Neural cell (in vitro differentiated cells): Measurements from ENCODE around the gene ANO1. TPM values are rescaled to one million over a fixed set of nuclear protein-coding genes. Genes with fewer than 3 reads are reported as not detected.

Experiments used
- H2AFZ ChIP-seq: fragments of 200-600, 300-800 bp; sonication (generic), shearing (Covaris generic); 2 replicates; pipeline ENCODE4 v1.6.0; 2014; ENCODE audit warnings: low read depth, mild to moderate bottlenecking, antibody characterized with exemption, low read length, moderate library complexity
- H3F3A ChIP-seq: fragments of 200-600 bp; shearing (Covaris generic); 2 replicates; pipeline ENCODE4 v1.6.1; 2016; ENCODE audit warnings: mild to moderate bottlenecking, moderate library complexity, mixed read lengths, antibody characterized with exemption, low read length; ENCODE audit not compliant: insufficient read depth, poor library complexity, severe bottlenecking
- H3K27ac ChIP-seq: fragments of 200-600, 300-800 bp; sonication (generic), shearing (Covaris generic); 2 replicates; pipeline ENCODE4 v1.5.1; 2014; ENCODE audit warnings: mild to moderate bottlenecking, low read length, moderate library complexity
- H3K27me3 ChIP-seq: fragments of 300-800, 200-600 bp; sonication (generic), shearing (Covaris generic); 2 replicates; pipeline ENCODE4 v1.6.0; 2014; ENCODE audit warnings: mild to moderate bottlenecking, low read depth, low read length, moderate library complexity; ENCODE audit not compliant: insufficient read depth
- H3K36me3 ChIP-seq: fragments of 300-800, 200-600 bp; sonication (generic), shearing (Covaris generic); 2 replicates; pipeline ENCODE4 v1.5.1; 2014; ENCODE audit warnings: mild to moderate bottlenecking, antibody characterized with exemption, low read length, moderate library complexity; ENCODE audit not compliant: insufficient read depth
- H3K4me2 ChIP-seq: fragments of 300-800, 200-600 bp; sonication (generic), shearing (Covaris generic); 2 replicates; pipeline ENCODE4 v1.6.0; 2014; ENCODE audit warnings: mild to moderate bottlenecking, low read length
- H3K4me3 ChIP-seq: fragments of 300-800, 200-600 bp; sonication (generic), shearing (Covaris generic); 2 replicates; pipeline ENCODE4 v1.5.1; 2014; ENCODE audit warnings: mild to moderate bottlenecking, low read length, moderate library complexity
- H3K79me2 ChIP-seq: fragments of 200-600 bp; shearing (Covaris generic); replicated peaks from 2 replicates; pipeline ENCODE4 v1.6.0; 2014; ENCODE audit warnings: mild to moderate bottlenecking, low read length, moderate library complexity; ENCODE audit not compliant: insufficient read depth
- H3K9ac ChIP-seq: fragments of 300-800, 200-600 bp; sonication (generic), shearing (Covaris generic); 2 replicates; pipeline ENCODE4 v1.6.1; 2016; ENCODE audit warnings: mild to moderate bottlenecking, low read length, mixed read lengths
- H3K9me2 ChIP-seq: fragments of 200-600 bp; shearing (Covaris generic); 2 replicates; pipeline ENCODE4 v1.6.1; 2016; ENCODE audit warnings: mild to moderate bottlenecking, low read length, mixed read lengths; ENCODE audit not compliant: insufficient read depth
- H3K9me3 ChIP-seq: fragments of 200-600, 300-800 bp; sonication (generic), shearing (Covaris generic); 2 replicates; pipeline ENCODE4 v1.6.1; 2016; ENCODE audit warnings: mild to moderate bottlenecking, mixed run types, low read length, moderate library complexity, mixed read lengths
- H4K20me1 ChIP-seq: fragments of 200-600 bp; shearing (Covaris generic); 2 replicates; pipeline ENCODE4 v1.6.1; 2016; ENCODE audit warnings: mild to moderate bottlenecking, mixed run types; ENCODE audit not compliant: insufficient read depth
- CTCF ChIP-seq: fragments of 450-650 bp; IDR thresholded peaks from 2 replicates; pipeline ENCODE4 v1.5.1; 2014; ENCODE audit warnings: antibody characterized with exemption, mild to moderate bottlenecking, moderate library complexity; ENCODE audit not compliant: poor library complexity, severe bottlenecking
- EP300 ChIP-seq: fragments of 450-650 bp; conservative IDR thresholded peaks from 2 replicates; pipeline ENCODE4 v1.6.1; 2014; ENCODE audit warnings: antibody characterized with exemption, mild to moderate bottlenecking, moderate library complexity; ENCODE audit not compliant: poor library complexity, severe bottlenecking
- EZH2 ChIP-seq: fragments of 200-600, 300-800 bp; shearing (Covaris generic), sonication (generic); IDR thresholded peaks from 2 replicates; pipeline ENCODE4 v1.6.1; 2014; ENCODE audit warnings: antibody characterized with exemption, low read length, borderline replicate concordance, mild to moderate bottlenecking; ENCODE audit not compliant: insufficient read depth, poor library complexity, severe bottlenecking
- MXI1 ChIP-seq: fragments of 450-650 bp; conservative IDR thresholded peaks from 2 replicates; pipeline ENCODE4 v1.6.1; 2014; ENCODE audit warnings: antibody characterized with exemption, mild to moderate bottlenecking; ENCODE audit not compliant: poor library complexity, severe bottlenecking
- POLR2AphosphoS5 ChIP-seq: IDR thresholded peaks from 2 replicates; pipeline ENCODE4 v1.6.1; 2012
- RAD21 ChIP-seq: fragments of 450-650 bp; conservative IDR thresholded peaks from 2 replicates; pipeline ENCODE4 v1.6.1; 2014; ENCODE audit warnings: antibody characterized with exemption, mild to moderate bottlenecking, moderate library complexity
- REST ChIP-seq: IDR thresholded peaks from 2 replicates; pipeline ENCODE4 v1.6.1; 2012; ENCODE audit warnings: borderline replicate concordance
- SMC3 ChIP-seq: fragments of 450-650 bp; conservative IDR thresholded peaks from 2 replicates; pipeline ENCODE4 v1.6.1; 2014; ENCODE audit warnings: antibody characterized with exemption, mild to moderate bottlenecking, moderate library complexity; ENCODE audit not compliant: poor library complexity
- TAF1 ChIP-seq: IDR thresholded peaks from 2 replicates; pipeline ENCODE4 v1.6.1; 2012; ENCODE audit warnings: low read depth
- polyA plus RNA-seq: library from polyadenylated mRNA; depleted of rRNA; stranded (reverse); fragments of >200 nt; gene quantifications from 2 replicates; pipeline ENCODE4 v1.2.3, GENCODE V29; 2014

The ANO1 gene
- polyA plus RNA-seq, 1 donor from 2014 or later = not detected

- H3K27me3 ChIP-seq = peaks cover 38% of the 10 kb centered on the region
- H3K79me2 ChIP-seq = no peaks in the 10 kb centered on the region
- no peak overlapping the region for H3K4me2 ChIP-seq
- no peaks in the 10 kb centered on the region for H3K9me3 ChIP-seq
- H3K27ac ChIP-seq = no peak overlapping the region
- no peak overlapping the region for H3K9ac ChIP-seq
- H3K36me3 ChIP-seq = no peaks in the 10 kb centered on the region
- no peak overlapping the region for H2AFZ ChIP-seq
- no peak overlapping the region for H3K4me3 ChIP-seq
- H4K20me1 ChIP-seq = no peaks in the 10 kb centered on the region
- no peaks in the 10 kb centered on the region for H3F3A ChIP-seq
- no peaks in the 10 kb centered on the region for H3K9me2 ChIP-seq
- no peak for TF ChIP-seq POLR2AphosphoS5
- no peak for TF ChIP-seq MXI1
- TF ChIP-seq TAF1 = no peak
- no peak for TF ChIP-seq RAD21
- no peak for TF ChIP-seq EP300
- no peak for TF ChIP-seq SMC3
- no peak for TF ChIP-seq CTCF
Measured at GRCh38 chr11:70073871-70074371, 4.2 kb upstream of the ANO1 start.

- H2AFZ ChIP-seq = no peak overlapping the region
- peaks cover 47% of the 10 kb centered on the region for H3K27me3 ChIP-seq
Measured at GRCh38 chr11:70074746-70075145, 3.4 kb upstream of the ANO1 start.

GRCh38 chr11:70075836-70076235, 2.3 kb upstream of the ANO1 start:
- Histone ChIP-seq H3K36me3 (no peaks in the 10 kb centered on the region), H4K20me1 (no peaks in the 10 kb centered on the region), H3F3A (no peaks in the 10 kb centered on the region), H3K27me3 (peaks cover 58% of the 10 kb centered on the region), H3K9ac (no peak overlapping the region), H3K79me2 (no peaks in the 10 kb centered on the region), H3K27ac (no peak overlapping the region), H3K9me2 (no peaks in the 10 kb centered on the region), H2AFZ (no peak overlapping the region), H3K4me3 (no peak overlapping the region), H3K4me2 (no peak overlapping the region), H3K9me3 (no peaks in the 10 kb centered on the region)
- TF ChIP-seq EP300 (no peak), TAF1 (no peak), SMC3 (no peak), POLR2AphosphoS5 (no peak), CTCF (no peak), REST (no peak), RAD21 (no peak), MXI1 (no peak)

More at GRCh38 chr11:70074746-70075145, 3.4 kb upstream of the ANO1 start:
- H3K36me3 ChIP-seq = no peaks in the 10 kb centered on the region
- no peaks in the 10 kb centered on the region for H3K9me2 ChIP-seq
- no peaks in the 10 kb centered on the region for H3K79me2 ChIP-seq
- no peaks in the 10 kb centered on the region for H3K9me3 ChIP-seq
- TF ChIP-seq CTCF (no peak), EZH2 (no peak)
- H3K4me3 ChIP-seq = no peak overlapping the region
- no peak overlapping the region for H3K4me2 ChIP-seq
- no peak overlapping the region for H3K27ac ChIP-seq
- H3K9ac ChIP-seq = no peak overlapping the region
- H4K20me1 ChIP-seq = no peaks in the 10 kb centered on the region
- no peaks in the 10 kb centered on the region for H3F3A ChIP-seq
